GM20000 (cell line): ENCODE measurements around the gene H1-8.

Experiments
- DNase-seq: peaks from one replicate; pipeline ENCODE4 v3.0.0; 2012; ENCODE audit warnings: low spot score
- TF ChIP-seq, protein P1 (sequence below): IDR thresholded peaks from 2 replicates; pipeline ENCODE4 v1.5.1; 2012; ENCODE audit warnings: mild to moderate bottlenecking, control low read depth; ENCODE audit errors: extremely low read depth, missing control alignments

Gene H1-8

DNA sequence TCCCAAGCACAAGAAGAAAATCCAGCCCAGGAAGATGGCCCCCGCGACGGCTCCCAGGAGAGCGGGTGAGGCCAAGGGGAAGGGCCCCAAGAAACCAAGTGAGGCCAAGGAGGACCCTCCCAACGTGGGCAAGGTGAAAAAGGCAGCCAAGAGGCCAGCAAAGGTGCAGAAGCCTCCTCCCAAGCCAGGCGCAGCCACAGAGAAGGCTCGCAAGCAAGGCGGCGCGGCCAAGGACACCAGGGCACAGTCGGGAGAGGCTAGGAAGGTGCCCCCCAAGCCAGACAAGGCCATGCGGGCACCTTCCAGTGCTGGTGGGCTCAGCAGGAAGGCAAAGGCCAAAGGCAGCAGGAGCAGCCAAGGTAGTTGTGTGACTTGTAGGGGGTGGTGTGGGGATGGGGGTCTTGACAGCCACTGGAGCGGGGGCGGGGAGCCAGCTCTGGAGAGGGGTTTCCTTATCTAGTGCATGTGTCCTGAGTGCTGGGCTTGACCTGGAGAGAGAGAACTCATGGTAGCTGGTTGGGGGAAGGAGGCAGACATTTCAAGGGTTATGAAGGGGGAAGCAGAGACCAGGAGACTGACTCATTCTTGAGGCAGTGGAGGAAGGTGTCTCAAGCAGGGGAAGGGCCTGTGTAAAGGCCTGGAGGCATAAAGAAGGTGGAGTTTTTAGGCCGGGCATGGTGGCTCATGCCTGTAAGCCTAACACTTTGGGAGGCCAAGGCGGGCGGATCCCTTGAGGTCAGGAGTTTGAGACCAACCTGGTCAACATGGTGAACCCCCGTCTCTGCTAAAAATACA, 6.2 kb downstream of the H1-8 start:
- TF ChIP-seq, protein P1, sequence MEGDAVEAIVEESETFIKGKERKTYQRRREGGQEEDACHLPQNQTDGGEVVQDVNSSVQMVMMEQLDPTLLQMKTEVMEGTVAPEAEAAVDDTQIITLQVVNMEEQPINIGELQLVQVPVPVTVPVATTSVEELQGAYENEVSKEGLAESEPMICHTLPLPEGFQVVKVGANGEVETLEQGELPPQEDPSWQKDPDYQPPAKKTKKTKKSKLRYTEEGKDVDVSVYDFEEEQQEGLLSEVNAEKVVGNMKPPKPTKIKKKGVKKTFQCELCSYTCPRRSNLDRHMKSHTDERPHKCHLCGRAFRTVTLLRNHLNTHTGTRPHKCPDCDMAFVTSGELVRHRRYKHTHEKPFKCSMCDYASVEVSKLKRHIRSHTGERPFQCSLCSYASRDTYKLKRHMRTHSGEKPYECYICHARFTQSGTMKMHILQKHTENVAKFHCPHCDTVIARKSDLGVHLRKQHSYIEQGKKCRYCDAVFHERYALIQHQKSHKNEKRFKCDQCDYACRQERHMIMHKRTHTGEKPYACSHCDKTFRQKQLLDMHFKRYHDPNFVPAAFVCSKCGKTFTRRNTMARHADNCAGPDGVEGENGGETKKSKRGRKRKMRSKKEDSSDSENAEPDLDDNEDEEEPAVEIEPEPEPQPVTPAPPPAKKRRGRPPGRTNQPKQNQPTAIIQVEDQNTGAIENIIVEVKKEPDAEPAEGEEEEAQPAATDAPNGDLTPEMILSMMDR = no peak
- no peak for DNase-seq

DNA sequence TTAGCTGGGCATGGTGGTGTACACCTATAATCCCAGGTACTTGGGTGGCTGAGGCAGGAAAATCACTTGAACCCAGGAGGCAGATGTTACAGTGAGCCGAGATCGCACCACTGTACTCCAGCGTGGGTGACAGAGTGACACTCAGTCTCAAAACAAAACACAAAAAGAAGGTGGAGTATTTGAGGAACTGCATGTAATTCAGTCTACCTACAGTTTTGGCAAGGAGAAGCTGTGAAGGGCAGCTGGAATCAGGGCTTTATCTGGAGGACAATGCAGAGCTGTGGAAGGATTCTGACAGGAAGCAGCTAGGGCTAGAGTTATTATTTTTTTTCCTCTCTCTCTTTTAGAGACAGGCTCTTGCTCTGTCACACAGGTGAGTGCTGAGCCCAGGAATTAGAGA, 6.8 kb downstream of the H1-8 start:
- TF ChIP-seq, protein P1 = no peak
- DNase-seq = no peak

DNA sequence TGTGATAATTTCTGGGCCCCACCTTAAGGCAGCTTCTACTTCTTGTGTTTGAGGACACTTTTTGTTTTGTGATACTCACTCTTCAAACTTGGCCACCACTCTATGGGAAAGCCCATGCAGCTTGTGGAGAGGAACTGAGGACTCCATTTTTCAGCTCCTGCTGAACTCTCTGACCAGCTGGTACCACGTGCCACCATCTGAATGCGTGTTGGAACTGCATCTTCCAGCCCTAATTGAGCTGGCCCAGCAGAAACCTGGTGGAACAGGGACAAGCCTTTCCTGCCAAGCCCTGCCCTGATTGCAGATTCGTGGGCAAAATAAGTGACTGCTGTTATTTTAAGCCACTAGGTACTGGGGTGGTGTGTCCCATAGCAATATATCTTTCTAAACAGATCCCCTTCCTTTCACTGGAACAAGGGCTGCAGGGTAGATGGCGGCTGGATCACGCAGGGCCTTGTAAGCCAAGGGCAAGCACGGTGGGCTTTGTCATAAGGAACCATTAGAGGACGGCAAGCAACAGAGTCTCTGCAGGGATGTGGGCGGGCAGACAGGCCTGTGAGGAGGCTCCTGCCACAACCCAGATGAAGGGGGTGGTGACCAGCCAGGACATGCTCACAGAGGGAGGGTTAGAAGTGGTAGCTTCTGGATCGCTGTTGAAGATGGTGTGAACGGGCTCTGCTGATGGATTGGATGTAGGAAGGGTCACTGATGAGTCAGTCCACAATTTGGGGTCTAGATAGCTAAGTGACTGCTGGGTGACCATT, 9.5 kb downstream of the H1-8 start:
- TF ChIP-seq, protein P1 = no peak
- DNase-seq = no peak

DNA sequence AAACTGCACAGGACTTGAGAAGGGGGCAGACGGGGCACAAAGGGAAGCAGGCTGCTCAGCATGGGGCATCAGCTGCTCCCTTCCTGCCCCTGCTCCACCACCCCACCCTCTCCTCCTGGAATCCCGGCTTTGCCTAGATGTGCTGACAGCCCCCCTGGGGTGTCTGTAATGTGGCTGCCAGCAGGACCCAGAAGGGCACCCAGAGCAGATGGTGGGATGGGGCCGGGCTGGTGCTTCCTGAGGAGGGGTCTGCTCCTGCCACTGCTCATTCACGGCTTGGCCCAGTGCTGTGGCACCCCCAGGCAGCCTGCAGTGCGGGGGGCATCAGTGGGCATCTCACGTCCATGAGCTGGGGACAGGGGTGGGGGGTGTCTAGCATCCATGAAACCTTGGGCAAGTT, 10.2 kb downstream of the H1-8 start:
- DNase-seq = no peak
- TF ChIP-seq, protein P1 = no peak

DNA sequence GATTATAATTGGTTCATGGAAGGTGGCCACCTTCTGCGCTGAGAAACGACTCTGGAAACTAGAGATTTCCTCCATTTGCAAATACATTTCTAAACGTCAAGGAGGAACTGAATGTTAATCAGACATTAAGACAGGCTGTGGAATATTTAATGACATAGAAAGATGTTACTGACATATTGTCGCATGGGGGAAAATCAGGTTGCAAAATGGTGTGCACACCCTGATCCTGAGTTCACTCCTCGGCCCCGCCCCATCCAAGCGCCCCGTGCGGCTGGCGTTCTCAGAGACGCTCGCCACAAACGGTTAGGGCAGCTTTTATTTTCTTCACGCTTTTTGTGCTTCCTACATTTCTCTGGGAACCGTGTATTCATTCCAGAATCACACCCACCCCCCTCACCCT, 10.7 kb downstream of the H1-8 start:
- TF ChIP-seq, protein P1 = no peak
- no peak for DNase-seq

DNA sequence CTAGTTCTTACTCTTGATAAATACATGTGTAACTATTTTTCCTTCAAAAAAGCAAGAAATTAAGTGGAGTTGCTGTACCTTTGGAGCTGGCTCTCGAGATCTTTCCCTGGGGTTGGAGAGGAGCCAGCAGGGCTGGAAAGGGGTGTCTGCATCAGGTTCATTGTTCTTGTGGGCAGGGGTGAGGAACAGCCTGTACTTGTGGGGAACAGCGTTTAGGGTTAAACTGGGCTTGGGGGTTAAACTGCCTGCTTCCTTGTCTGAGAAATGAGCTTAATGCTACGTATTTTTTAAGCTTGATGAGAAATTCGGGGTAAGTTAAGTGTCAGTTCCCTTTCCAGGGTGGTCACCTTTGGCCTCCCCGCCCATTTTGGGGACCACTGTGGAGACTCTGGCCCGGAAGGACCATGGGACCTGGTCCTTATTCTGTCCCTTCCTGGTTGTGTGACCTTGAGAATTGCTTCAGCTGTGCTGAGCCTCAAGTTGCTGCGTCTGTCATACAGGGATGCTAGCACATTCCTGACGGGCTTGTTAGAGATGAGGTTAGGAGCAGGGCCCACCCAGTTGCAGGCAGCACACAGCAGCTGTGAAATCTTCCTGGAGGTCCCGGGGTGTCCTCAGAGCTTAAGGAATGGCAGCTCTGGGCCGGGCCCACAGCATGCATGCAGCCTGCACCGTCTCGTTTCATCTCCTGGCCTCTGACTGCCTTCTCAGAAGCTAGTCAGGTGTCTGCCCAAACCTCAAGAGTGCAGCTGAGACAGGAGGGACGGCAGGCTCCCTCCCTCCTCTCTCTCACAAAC, 11.6 kb downstream of the H1-8 start:
- TF ChIP-seq, protein P1 = no peak
- DNase-seq = no peak
